CD1c-positive myeloid dendritic cell (primary cell): ENCODE data around the gene ZNF711.
"Not testable (repeated sequence)": the region's sequence is repeated elsewhere in the genome, so short reads cannot be mapped to it uniquely, and the experiment has no call there.

Experiments used
- DNase-seq: peaks from one replicate; pipeline ENCODE4 v3.0.0-alpha.2; 2016; ENCODE audit errors: extremely low spot score

ZNF711 gene

DNA sequence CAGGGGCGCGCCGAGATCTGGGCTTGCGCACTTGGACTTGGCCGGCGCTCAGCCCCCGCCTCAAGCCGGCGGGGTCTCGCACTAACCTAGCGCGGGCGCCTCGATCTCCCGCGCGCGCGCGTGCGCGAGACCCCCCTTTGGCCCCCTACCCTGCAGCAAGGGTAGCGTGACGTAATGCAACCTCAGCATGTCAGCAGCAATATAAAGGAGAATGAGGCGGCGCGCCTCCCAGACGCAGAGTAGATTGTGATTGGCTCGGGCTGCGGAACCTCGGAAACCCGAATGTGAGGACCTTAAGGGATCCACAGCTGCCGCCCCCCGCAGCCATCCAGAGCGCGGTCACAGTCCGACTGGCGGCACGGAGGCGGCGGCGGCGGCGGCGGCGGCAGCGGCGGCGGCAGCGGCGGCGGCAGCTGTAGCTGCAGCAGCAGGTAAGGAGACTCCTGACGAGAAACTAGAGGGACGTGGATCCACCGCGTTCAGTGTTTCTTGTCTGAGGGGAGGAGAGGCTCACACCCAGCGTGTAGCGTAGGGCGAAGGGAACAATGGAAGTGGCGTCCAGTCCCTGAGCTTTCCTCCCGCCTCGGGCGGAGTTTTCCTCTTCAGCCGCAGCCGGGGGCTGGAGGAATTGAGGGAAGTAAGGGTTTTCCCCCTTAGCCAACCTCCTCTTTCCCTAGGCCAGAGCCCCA lies at the start of gene ZNF711, which contains the start of gene SATL1:
Gene ZNF711 (plus strand): TSS at position 231 of the 689 bp plus-strand sequence. CDS start 3,582 bp downstream, outside the sequence.
Gene SATL1 (minus strand): TSS at position 19 of the 689 bp plus-strand sequence. CDS start 134,811 bp downstream, outside the sequence.
- peak; percentile 20 for DNase-seq

DNA sequence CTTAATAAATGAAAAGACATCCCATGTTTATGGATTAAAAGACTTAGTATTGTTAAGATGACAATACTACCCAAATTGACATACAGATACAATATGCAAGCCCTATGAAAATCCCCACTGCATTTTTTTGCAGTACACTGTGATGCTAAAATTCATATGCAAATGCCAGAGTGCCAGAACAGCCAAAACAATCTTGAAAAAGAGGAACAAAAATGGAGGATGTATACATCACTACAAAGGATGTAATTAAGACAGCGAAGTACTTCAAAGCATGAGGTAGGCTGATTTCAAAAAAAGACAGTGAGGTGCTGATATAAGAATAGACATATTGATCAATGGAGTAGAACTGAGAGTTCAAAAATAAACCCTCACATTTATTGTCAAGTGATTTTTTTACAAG lies 47.5 kb upstream of the ZNF711 start:
- no peak for DNase-seq

GRCh38 chrX:85203461-85203970 lies 40.3 kb upstream of the ZNF711 start:
- no peak for DNase-seq

DNA sequence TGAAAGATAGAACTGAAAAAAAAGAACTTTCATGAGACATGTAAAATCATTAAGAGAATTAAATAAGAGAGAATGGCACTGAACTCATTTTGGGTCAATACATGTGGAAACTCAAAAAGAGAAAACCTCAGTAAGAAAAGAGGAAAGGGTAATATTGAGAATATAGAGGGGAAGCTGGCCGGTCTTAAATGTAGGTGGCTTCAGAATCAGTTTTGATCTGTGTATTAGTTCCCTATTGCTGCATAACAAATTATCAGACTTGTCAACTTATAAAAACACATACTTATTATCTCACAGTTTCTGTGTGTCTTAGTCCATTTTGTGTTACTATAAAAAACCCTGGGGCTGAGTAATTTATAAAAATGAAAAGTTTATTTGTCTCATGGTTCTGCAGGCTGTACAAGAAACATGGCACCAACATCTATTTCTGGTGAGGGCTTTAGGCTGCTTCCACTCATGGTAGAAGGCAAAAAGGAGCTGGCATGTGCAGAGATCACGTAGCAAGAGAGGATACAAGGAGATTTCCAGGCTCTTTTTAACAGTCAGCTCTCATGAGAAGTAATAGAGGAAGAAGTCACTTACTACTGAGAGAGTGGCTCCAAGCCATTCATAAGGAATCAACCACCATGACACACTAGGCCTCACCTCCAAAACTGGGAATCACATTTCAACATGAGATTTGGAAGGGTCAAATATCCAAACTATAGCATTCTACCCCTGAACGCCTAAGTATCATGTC lies 29.8 kb upstream of the ZNF711 start:
- DNase-seq, result no peak

- DNase-seq, result no peak
Observed at GRCh38 chrX:85215946-85216345, 27.8 kb upstream of the ZNF711 start.

DNA sequence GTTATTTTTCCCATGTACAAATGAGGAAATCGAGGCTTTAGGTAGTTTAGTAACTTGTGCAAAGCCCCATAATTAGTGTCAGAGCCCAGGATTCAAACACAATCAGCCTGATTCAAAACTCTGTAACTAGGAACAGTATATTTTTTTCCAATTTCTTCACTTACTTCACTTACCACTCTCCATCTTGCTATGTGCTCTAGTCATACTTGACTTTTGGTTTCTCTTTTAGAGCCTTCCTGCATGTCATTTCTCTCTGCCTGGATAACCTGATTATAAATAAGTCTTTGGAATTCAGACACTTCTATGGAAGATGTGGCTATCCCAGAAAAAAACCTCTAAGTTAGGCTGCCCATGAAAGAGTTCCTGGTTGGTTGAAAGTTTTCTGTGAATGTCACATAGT lies 22.4 kb upstream of the ZNF711 start:
- DNase-seq, result no peak

GRCh38 chrX:85223359-85223758 lies 20.4 kb upstream of the ZNF711 start:
- no peak for DNase-seq

- no peak for DNase-seq
Observed at GRCh38 chrX:85243155-85243554, 636 bp upstream of the ZNF711 start.

DNA sequence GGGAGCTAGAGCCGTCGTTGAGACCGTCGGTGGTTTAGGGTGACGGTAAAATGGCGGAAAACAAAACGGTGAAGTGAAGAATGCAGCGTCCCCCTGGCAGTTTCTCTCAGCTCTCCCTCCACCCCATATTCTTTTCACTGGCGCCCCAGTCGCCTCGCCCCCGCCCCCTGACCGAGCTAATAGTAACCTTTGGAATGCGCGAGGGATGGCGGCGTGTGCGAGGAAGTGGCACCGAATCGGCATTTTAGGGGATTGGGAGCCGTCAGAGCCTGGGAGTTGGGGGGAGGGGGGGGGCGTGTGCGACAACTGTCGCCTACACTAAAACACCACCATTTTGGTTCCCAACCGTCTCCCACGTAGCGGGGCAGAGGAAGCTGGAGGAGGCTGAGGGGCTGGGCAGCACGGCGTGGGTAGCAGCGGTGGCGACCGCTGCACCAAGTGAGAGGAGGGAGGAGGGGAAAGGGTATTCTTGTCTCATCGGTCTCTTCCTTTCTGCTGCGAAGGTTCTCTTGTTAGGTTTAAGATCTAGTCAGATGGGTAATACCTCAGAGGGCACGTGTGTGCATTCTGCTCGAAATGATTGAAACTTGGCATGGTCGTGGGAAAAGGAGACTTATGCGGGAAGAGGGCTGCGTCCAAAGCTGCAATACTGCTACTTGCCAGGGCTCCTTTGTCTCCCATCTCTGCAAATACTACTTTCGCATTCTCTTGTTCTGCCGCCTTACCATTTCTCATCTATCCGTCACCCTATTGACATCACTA lies 840 bp downstream of the ZNF711 start:
- peak; percentile 2 for DNase-seq

GRCh38 chrX:85285286-85285685 lies 41.5 kb downstream of the ZNF711 start:
- not testable (repeated sequence) for DNase-seq

DNA sequence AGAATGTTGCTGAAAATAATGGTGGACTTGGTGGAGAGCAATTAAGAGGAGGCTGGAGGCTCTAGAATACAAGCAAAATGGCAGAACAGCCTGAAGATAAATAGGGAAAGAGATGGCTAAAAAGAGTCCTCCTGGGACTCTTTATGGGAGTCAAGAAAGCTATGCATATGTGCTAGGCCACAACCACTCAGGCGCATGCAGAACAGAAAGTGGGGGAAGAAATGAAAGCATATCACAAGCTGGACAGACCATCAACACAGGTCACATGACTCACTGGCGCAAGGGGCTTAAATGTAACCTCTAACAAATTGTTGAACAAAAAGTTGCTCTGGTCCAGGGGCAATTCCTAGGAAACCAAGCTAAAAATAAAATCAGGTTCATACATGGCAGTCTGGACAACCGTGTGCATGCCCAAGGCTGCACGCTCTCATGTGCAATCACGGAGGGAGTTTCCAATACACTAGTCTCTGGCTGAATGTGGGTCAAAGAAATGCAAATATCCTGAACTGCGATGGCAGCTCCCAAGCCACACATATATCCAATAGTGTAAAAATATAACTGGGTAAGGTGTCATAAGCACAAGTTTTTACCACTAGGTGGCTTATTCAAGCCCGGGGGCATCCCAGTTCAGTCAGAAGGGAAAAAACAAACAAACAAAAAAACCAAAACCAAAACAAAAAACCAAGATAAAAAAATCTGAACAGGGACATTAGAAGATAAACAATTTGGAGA lies 45.4 kb downstream of the ZNF711 start:
- DNase-seq, result no peak

GRCh38 chrX:85303544-85303943 lies 59.8 kb downstream of the ZNF711 start:
- DNase-seq, result no peak

DNA sequence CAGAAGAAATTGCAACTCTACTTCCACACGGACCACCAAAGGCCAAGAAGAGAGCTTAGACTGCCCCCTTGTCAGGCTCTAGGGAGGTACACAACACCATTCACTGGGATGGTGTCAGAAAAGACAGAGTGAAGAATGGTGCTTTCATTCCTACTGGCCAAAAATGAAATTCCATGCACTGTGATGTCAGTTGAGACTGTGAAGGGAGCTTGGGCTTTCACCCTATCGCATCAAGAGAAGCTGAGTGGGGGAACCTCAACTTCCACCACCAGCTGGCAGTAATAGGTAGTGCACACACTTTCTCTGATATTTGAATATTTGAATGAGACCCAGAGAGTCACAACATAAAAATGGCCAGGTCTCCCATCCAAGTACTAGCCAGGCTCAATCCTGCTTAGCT lies 65.9 kb downstream of the ZNF711 start:
- no peak for DNase-seq

- not testable (repeated sequence) for DNase-seq
Observed at GRCh38 chrX:85311348-85311747, 67.6 kb downstream of the ZNF711 start.
